GM10248 (cell line): Measurements from ENCODE around the gene UQCRH.
"Not testable (repeated sequence)": the region's sequence is repeated elsewhere in the genome, so short reads cannot be mapped to it uniquely, and the experiment has no call there.

ENCODE experiments used
- CTCF ChIA-PET: fragments of 300-600 bp; sonication (Branson Sonifier 250); formaldehyde crosslinking; extraction: SDS; loops from one replicate; lab custom pipeline; 2021; ENCODE audit warnings: antibody characterized with exemption; lab: Yijun Ruan, JAX
- POLR2A ChIA-PET: fragments of 350-650 bp; sonication (Branson Sonifier 250); formaldehyde crosslinking; extraction: SDS; loops from one replicate; lab custom pipeline; 2020; ENCODE audit warnings: antibody characterized with exemption; lab: Yijun Ruan, JAX
- DNase-seq: peaks from one replicate; pipeline ENCODE4 v3.0.0; 2012; ENCODE audit errors: extremely low spot score
- TF ChIP-seq, protein P1 (sequence below): IDR thresholded peaks from 2 replicates; pipeline ENCODE4 v1.5.1; 2012; ENCODE audit warnings: mild to moderate bottlenecking, low read depth; ENCODE audit errors: extremely low read depth, missing control alignments, control extremely low read depth

UQCRH gene

DNA sequence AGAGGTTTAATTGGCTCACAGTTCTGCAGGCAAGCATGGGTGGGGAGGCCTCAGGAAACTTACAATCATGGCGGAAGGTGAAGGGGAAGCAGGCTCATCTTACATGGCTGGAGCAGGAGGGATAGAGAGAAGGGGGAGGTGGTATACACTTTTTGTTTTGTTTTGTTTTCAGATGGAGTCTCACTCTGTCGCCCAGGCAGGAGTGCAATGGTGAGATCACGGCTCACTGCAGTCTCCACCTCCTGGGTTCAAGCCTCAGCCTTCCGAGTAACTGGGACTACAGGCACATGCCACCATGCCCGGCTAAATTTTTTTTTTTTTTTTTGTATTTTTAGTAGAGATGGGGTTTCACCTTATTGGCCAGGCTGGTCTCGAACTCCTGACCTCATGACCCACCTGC is 18.7 kb downstream of the UQCRH start:
- CTCF ChIA-PET, DNase-seq: not testable (repeated sequence)
- POLR2A ChIA-PET = interaction anchor here (0.6 kb wide), 1 partner anchor 160 kb away, joined by 6 read pairs; no protein-coding TSS in a partner anchor

DNA sequence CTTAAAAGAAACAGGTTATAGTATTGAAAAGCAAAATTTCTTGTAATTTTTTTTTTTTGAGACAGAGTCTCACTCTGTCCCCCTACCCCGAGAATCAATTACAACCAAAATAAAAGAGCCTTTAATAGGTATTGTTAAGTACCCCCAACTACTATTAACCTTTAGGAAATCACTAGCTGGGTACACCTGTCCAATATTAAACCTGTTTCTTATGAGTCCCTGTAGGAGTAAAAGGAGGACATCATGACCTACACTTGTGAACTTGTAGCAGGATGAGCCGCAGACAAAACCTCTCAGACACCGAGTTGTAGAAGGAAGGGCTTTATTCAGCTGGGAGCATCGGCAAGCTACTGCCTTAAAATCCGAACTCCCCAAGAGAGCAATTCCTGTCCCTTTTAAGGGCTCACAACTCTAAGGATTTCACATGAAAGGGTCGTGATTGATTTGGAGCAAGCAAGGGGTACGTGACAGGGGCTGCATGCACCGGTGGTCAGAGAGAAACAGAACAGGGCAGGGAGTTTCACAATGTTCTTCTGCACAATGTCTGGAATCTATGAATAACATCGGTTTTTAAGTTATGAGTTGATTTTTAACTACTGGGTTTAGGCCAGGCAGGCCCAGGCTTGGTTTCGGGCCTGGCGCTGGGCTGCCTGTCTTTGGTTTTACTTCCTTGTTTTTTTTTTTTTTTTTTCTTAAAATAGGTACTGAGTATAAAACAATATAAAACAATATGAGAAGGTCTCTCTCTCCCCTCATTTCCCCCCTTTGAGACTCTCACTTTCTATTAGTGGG is 22.0 kb downstream of the UQCRH start:
- POLR2A ChIA-PET, DNase-seq: not testable (repeated sequence)
- CTCF ChIA-PET = interaction anchor here (1.1 to 1.7 kb wide), 3 partner anchors 11 to 22 kb away, joined by 5 to 9 read pairs (median 5); partner anchors contain the start of gene NSUN4

DNA sequence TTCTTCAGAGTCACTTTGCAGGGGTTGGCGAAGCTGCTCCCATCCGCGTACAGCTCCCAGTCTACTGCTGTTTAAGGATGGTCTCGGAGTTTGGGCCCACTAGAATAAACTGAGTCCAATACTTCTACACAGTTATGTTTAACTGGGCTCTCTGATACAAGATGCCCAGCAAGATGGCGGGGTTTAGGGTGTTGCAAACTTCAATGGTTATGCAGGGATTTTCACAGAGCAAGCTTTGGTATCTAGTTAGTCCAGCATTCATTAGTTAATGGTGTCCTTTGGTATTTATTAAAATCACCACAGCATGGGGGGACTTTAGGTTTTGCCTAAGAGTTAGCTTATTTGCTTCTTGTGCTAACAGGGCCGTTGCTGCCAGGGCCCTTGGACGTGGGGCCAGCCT is 24.7 kb downstream of the UQCRH start:
- CTCF ChIA-PET = interaction anchor here (1.3 to 2.5 kb wide), 5 partner anchors 9 to 20 kb away, joined by 3 to 13 read pairs (median 5); partner anchors contain the start of gene NSUN4
- POLR2A ChIA-PET = interaction anchor here (1.1 kb wide), 1 partner anchor 18 kb away, joined by 3 read pairs; no protein-coding TSS in a partner anchor
- DNase-seq = not testable (repeated sequence)

DNA sequence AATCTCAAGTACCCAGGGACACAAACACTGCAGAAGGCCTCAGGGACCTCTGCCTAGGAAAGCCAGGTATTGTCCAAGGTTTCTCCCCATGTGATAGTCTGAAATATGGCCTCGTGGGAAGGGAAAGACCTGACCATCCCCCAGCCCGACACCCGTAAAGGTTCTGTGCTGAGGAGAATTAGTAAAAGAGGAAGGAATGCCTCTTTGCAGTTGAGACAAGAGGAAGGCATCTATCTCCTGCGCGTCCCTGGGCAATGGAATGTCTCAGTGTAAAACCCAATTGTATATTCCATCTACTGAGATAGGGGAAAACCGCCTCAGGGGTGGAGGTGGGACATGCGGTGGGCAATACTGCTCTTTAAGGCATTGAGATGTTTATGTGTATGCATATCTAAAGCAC is 26.3 kb downstream of the UQCRH start:
- CTCF ChIA-PET = interaction anchor here (1.4 to 2.5 kb wide), 4 partner anchors 10 to 18 kb away, joined by 3 to 13 read pairs (median 8); partner anchors contain the start of gene NSUN4
- DNase-seq, POLR2A ChIA-PET: not testable (repeated sequence)

DNA sequence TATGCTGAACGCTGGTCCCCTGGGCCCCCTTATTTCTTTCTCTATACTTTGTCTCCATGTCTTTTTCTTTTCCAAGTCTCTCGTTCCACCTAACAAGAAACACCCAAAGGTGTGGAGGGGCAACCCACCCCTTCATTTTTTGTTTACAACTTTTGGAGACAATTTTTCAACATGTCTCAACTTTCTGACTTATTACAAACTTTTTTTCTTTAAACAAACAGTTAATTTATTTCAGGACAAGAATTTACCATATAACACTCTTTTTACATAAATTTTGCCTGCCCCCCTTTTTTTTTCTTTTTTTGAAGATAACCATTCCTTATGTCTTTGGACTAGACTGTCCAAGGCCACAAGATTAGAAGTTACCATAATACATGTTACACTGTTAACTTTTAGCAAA is 26.9 kb downstream of the UQCRH start:
- POLR2A ChIA-PET, DNase-seq: not testable (repeated sequence)
- CTCF ChIA-PET = interaction anchor here (1.6 to 6.5 kb wide), 2 partner anchors 14 to 18 kb away, joined by 3 to 72 read pairs; no protein-coding TSS in a partner anchor

DNA sequence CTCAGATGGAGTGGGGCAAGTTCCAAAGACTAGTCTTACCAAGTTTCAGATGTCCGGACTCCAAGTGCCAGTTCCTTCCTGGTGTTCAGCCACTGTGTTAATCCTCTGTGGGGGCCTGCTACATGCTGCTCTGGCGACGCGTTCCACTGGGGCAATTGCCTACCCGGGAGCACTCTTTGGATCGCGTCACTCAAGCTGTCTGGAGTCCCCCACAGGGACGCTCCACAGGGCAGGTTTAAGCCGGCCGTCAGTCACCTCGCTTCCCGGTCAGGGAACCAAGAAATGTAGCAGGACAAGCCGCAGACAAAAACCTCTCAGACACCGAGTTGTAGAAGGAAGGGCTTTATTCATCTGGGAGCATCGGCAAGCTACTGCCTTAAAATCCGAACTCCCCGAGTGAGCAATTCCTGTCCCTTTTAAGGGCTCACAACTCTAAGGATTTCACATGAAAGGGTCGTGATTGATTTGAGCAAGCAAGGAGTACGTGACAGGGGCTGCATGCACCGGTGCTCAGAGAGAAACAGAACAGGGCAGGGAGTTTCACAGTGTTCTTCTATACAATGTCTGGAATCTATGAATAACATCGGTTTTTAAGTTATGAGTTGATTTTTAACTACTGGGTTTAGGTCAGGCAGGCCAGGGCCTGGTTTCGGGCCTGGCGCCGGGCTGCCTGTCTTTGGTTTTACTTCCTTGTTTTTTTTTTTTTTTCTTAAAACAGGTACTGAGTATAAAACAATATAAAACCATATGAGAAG is 28.5 kb downstream of the UQCRH start:
- ChIA-PET CTCF (interaction anchor here (1.9 to 6.5 kb wide), 4 partner anchors 8 to 28 kb away, joined by 10 to 72 read pairs (median 24); partner anchors contain the start of genes LRRC41 and UQCRH), POLR2A (interaction anchor here (0.7 kb wide), 1 partner anchor 201 kb away, joined by 4 read pairs; no protein-coding TSS in a partner anchor)
- not testable (repeated sequence) for DNase-seq

DNA sequence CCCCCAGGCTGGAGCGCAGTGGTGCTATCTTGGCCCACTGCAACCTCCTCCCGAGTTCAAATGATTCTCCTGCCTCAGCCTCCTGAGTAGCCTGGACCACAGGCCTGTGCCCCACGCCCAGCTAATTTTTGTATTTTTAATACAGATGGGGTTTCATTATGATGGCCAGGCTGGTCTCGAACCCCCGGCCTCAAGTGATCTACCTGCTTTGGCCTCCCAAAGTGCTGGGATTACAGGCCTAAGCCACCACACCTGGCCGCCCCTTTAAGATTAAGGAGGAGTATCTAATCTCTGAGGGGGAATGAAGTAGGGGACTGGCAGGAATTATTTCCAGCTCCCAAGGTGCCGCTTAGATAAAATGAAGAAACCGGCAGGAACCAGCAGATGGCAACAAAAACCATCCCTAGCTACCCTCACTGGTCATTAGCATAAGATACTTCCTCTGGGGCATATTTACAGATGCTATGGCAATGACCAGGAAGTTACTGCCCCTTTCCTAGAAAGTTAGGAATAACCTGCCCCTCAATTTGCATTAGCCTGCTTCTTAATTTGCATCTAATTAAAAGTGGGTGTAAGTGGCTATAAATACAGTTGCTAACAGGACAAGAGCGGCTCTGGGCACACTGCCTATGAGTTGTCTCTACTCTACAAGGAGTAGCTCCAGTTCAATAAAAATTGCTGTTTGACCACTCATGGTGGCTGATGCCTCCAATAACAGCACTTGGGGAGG is 30.0 kb downstream of the UQCRH start:
- ChIA-PET POLR2A (interaction anchor here (0.6 to 1.6 kb wide), 12 partner anchors 9 to 429 kb away, joined by 3 to 7 read pairs (median 4); partner anchors contain the start of gene LRRC41), CTCF (interaction anchor here (0.7 to 6.5 kb wide), 17 partner anchors 10 to 194 kb away, joined by 3 to 72 read pairs (median 5); partner anchors contain the start of genes LRRC41 and UQCRH)
- DNase-seq = peak; percentile 48
- TF ChIP-seq, protein P1, sequence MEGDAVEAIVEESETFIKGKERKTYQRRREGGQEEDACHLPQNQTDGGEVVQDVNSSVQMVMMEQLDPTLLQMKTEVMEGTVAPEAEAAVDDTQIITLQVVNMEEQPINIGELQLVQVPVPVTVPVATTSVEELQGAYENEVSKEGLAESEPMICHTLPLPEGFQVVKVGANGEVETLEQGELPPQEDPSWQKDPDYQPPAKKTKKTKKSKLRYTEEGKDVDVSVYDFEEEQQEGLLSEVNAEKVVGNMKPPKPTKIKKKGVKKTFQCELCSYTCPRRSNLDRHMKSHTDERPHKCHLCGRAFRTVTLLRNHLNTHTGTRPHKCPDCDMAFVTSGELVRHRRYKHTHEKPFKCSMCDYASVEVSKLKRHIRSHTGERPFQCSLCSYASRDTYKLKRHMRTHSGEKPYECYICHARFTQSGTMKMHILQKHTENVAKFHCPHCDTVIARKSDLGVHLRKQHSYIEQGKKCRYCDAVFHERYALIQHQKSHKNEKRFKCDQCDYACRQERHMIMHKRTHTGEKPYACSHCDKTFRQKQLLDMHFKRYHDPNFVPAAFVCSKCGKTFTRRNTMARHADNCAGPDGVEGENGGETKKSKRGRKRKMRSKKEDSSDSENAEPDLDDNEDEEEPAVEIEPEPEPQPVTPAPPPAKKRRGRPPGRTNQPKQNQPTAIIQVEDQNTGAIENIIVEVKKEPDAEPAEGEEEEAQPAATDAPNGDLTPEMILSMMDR = peak; percentile 45

DNA sequence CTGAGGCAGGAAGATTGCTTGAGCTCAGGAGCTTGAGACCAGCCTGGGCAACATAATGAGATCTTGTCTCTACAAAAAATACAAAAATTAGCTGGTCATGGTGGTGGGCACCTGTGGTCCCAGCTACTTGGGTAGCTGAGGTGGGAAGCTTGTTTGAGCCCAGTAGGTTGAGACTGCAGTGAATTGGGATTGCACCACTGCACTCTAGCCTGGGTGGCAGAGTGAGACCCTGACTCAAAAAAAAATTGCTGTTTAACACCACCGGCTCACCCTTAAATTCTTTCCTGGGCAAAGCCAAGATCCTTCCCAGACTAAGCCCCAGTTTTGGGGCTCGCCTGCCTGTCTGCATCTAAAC is 30.5 kb downstream of the UQCRH start:
- CTCF ChIA-PET = interaction anchor here (0.7 to 6.5 kb wide), 16 partner anchors 9 to 193 kb away, joined by 3 to 72 read pairs (median 6); partner anchors contain the start of genes LRRC41 and UQCRH
- POLR2A ChIA-PET = interaction anchor here (0.6 to 1.6 kb wide), 10 partner anchors 8 to 429 kb away, joined by 3 to 7 read pairs (median 4); partner anchors contain the start of gene LRRC41
- TF ChIP-seq, protein P1 = no peak
- DNase-seq = no peak

DNA sequence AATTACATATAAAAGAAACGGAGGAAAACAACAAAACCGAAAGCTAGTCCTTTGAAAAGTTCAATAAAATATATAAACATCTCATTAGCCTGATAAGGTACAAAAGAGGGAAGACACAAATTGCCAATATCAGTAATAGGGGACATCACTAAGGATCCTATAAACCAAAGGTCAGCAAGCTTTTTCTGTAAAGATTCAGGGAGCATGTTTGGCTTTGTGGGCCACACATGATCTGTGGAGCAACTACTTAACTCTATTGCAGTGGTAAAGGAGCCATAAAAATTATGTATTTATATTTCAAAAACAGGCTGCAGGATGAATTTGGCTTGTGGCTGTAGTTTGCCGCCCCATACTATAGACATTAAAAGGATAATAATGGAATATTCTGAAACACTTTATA is 31.6 kb downstream of the UQCRH start:
- no peak for DNase-seq
- POLR2A ChIA-PET = interaction anchor here (0.5 kb wide), 1 partner anchor 384 kb away, joined by 3 read pairs; the partner anchor contains the start of gene EFCAB14

DNA sequence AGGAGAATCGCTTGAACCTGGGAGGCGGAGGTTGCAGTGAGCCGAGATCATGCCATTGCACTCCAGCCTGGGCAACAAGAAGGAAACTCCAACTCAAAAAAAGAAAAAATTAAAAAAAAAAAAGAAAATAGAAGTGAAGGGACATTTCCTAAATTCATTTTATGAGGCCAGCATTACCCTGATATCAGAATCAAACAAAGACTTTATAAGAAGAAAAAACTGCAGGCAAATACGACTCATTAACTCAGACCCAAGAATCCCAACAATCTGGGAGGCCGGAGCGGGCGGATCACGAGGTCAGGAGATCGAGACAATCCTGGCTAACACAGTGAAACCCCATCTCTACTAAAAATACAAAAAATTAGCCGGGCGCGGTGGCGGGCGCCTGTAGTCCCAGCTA is 33.9 kb downstream of the UQCRH start:
- DNase-seq, POLR2A ChIA-PET: not testable (repeated sequence)
- CTCF ChIA-PET = interaction anchor here (2.9 kb wide), 1 partner anchor 10 kb away, joined by 12 read pairs; no protein-coding TSS in a partner anchor

More for the DNA sequence above, 31.6 kb downstream of the UQCRH start:
- TF ChIP-seq, protein P1 = no peak
- CTCF ChIA-PET = interaction anchor here (6.5 kb wide), 1 partner anchor 13 kb away, joined by 72 read pairs; no protein-coding TSS in a partner anchor
